Effector CD8-positive, alpha-beta T cell (primary cell): ENCODE measurements around the gene GOLGA2.

Experiments used
- DNase-seq: peaks from one replicate; lab custom pipeline; 2025; lab: John Stamatoyannopoulos, UW
- total RNA-seq, 4 experiments: gene quantifications; one replicate each; lab custom pipeline; 2026; lab: John Stamatoyannopoulos, UW

Gene GOLGA2
- 78.0 to 112 (median 91.5) reads per million in 4 experiments for total RNA-seq

DNA sequence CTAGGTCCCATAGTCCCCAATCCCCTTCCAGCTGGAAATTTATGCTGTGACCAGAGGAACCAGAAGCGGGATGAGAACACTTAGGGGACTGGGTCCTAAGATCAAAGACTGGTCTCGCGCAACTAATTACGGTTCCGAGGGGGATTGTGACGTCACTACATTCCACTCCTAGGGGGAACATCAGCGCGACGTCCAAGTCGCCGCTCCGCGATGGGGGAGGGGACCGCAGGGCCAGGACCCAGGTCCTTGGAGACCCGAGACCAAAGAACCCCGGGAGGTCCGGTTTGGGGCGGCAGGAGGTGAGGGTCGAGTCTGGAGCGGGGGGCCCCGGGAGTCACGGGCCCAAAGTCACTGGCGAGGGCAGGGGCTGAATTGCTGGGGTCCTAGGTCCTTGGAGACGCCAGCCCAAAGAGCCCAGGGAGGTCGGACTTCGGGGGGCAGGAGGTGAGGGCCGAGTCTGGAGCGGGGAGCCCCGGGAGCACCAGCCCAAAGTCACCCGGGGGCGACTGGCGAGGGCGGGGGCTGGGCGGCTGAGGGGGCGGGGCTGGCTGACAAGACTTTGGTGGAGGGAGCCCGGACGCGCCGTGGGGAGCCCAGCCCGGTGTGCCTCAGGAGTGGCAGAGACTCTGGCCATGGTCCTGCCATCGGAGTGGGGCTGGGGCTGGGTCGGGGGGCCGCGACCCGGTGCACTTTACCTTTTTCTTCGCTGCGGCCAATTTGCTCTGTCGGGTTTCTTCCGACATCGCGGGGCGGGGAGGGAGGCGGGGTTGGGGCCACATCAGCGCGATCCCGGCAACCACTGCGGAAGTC, at the start of gene GOLGA2:
Gene GOLGA2 (minus strand): TSS at position 810 of the 810 bp plus-strand sequence. CDS start 31 bp downstream, at position 779.
- DNase-seq: peak; percentile 72

GRCh38 chr9:128324401-128324800, 48.6 kb upstream of the GOLGA2 start:
- no peak for DNase-seq

DNA sequence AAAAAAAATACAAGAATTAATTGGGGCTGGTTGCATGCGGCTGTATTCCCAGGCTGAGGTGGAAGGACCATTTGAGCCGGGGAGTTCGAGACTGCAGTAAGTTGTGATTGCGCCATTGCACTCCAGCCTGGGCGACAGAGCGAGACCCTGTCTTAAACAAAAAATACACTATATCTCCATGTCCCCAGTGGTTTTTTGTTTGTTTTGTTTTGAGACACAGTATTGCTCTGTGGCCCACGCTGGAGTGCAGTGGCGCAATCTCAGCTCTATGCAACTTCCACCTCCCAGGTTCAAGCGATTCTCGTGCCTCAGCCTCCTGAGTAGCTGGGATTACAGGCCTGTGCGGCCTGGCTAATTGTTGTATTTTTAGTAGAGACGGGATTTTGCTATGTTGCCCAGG, 48.0 kb upstream of the GOLGA2 start:
- no peak for DNase-seq

- no peak for DNase-seq
Observed at GRCh38 chr9:128323212-128323730, 47.5 kb upstream of the GOLGA2 start.

DNA sequence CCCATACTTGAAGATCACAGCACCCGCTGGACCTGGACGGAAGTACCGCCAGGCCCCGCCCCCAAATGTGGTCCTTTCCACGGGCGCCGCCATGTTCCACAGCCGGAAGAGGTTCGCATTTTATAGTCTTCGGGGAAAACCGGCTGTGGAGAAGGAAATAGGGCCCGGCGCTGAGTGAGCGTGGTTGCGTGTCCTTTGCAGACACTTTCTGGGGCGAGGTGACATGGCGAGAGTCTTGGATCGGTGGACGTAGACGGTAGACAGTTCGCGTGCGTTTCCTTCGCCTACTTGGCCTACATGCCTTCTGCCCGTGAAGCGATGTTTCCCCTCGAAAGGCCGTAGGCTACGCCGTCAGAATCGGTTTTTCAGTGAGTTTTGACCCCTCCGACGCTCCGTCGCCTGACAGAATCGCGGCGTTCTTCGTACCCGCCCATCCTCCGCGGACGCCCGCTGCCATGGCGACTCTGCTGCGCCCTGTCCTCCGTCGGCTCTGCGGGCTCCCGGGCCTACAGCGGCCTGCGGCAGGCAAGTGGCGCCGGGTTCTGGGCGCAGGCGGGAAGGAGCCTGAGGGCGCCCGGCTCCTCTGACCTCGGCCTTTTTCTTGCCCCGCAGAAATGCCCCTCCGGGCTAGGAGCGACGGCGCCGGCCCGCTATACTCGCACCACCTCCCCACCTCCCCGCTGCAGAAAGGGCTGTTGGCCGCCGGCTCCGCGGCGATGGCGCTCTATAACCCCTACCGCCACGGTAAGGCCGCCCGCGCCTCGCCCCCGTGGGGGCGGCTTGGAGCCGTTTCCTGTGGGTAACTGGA, 46.8 kb upstream of the GOLGA2 start, which contains the start of the genes COQ4 and TRUB2:
Gene COQ4 (plus strand): TSS at position 436 of the 808 bp plus-strand sequence. CDS start 20 bp downstream, at position 456.
Gene TRUB2 (minus strand): TSS at position 44 of the 808 bp plus-strand sequence. CDS start 39 bp downstream, at position 5.
- DNase-seq: peak; percentile 84

DNA sequence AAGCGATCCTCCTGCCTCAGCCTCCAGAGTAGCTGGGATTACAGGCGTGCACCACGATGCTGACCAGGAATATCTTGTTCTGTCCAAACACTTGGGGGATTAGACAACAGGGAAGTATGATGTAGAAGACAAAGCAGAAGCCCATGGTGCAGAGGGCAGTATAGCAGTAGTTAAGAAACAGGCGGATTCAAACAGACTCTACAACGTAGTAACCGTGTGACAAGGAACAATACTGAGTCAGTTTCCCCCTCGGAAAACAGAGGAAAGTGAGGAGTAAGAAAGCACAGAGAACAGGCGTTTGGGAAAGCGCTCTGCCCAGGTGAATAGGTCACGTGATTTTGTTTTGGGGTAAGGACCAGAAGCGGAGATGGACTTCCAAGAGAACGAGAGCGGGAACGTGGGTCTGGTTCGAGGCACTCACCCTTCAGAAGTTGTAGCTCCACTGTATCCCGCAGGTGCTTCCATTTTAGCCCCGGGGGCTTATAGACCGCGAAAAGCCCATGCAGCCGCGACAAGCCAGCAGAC, 46.1 kb upstream of the GOLGA2 start:
- DNase-seq: no peak

DNA sequence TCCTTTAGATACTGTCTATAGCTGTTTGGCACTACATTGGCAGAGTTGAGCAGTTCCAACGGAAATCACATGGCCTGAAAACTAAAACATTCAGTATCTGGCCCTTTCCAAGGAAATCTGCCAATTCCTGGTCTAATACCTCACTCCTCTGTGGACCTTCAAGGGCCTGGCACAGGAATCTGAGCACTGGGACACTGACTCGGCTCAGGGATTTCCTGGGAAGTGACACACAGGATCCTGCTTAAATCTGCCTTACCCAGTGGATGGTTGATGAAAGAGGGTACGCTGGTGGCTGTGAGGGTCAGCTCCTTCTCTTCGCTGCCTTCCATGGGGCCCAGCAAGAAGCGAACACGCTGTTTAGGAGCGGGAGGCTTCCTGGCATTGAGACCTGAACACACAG, 45.5 kb upstream of the GOLGA2 start:
- DNase-seq: no peak

GRCh38 chr9:128317629-128318028, 41.8 kb upstream of the GOLGA2 start:
- no peak for DNase-seq

DNA sequence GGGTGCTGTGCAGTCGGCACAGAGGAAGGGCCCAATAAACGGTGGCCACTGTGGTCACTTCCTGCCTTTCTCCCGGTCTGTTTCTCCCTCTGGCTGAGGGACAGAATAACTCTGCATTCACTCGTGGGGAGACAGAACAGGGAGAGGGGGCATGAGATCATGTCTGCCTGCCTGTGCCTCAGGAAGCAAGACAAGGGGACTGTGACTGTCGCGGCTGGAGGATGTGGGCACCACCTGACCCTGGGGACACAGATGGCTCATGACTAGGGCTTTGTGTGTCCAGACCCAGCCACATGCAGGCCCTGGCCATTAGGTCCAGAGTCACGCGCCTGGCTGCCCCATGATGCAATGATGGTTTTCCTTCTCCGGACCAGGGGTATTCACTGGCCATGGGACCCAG, 40.6 kb upstream of the GOLGA2 start:
- no peak for DNase-seq

- DNase-seq: no peak
Observed at GRCh38 chr9:128314697-128315096, 38.9 kb upstream of the GOLGA2 start.

DNA sequence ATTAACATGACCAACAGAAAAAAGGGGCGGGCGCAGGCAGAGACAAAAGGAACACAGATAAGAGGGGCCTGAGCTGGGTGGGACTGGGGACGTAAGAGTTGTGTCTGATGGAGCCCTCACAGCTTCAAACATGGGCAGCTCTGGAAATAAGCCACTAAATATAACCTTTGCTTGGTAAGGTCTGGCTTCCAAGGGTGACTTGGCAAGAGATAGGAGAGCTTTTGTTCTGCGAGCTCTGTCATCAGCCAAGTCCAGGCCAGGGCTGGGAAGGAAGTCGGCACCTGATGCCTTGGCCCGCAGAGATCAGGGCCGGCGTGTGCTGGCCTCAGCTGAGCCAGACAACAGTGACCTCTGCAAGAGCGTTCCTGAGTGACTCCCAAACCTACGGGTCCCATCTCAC, 34.7 kb upstream of the GOLGA2 start:
- DNase-seq: no peak

GRCh38 chr9:128309551-128309950, 33.7 kb upstream of the GOLGA2 start:
- DNase-seq: no peak

DNA sequence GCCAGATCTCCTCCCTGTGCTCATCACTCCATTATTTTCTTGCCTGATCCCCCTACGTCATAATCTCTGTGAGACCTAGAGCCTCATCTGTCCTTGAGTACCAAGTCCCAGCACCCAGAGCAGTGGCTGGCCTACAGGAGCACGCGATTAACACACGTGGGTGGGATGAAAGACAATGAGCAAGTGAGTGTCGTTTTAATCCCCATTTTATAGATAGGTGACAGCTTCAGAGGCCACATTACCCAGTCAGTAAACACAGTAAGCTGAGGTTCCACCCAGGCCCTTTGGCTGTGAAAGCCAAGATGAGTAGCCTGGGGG, 29.1 kb upstream of the GOLGA2 start:
- no peak for DNase-seq

DNA sequence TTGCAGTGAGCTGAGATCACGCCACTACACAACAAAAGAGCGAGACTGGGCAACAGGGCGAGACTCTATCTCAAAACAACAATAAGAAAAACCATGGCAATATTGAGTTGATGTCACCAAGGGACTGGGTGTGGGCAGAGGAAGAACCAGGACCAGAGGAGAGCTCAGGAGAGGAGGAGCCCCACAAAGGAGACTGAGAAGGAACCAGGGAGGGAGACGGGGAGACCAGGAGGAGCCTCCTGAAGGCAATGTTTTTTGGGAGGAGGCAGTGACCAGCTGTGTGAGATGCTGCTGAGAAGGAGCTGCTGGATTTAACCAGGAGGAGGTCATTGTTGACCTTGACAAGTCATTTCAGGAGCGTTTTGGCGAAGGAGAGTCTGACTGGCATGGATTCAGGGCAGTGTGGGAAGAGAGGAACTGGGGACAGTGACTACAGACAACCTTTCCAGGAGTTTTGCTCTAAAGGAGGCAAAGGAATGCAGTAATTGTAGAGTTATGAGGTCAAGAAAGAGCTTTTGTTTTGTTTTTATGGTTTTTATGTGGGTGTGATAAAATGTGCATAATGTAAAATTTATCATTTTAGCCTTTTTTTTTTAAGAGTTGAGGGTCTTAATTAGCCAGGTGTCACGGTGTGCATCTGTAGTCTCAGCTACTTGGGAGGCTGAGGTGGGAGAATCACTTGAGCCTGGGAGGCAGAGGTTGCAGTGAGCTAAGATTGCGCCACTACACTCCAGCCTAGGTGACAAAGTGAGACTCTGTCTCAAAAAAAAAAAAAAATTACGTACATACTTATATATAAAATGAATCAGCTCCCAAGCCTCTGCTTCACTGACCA, 28.5 kb upstream of the GOLGA2 start:
- DNase-seq: no peak

GRCh38 chr9:128298535-128299482, 23.0 kb upstream of the GOLGA2 start:
- DNase-seq: no peak

DNA sequence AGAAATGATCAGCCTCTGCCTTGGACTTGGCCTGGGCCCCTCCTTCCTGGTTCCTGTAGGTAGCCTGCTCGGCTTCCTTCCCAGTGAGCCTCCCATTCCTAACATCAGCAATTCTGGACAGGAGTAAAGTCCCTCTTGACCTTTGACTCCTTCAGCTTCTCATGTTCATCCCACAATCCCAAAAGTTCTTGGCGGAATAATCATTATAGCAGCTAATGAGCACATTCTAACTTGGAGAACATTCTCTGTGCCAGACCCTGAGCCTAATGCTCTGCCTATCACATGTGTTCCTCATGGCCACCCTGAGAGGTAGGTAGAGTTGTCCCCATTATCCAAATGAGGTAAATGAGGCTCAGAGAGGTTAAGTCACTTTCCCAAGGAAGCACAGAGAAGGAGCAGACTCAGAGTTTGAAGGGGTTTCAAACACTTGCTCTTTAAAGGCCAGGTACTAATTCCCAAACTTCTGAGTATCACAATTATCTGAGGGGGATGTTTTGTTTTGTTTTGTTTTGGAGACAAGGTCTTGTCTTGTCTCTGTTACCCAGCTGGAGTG, 21.5 kb upstream of the GOLGA2 start:
- no peak for DNase-seq

GRCh38 chr9:128296340-128297220, 20.8 kb upstream of the GOLGA2 start:
- no peak for DNase-seq

DNA sequence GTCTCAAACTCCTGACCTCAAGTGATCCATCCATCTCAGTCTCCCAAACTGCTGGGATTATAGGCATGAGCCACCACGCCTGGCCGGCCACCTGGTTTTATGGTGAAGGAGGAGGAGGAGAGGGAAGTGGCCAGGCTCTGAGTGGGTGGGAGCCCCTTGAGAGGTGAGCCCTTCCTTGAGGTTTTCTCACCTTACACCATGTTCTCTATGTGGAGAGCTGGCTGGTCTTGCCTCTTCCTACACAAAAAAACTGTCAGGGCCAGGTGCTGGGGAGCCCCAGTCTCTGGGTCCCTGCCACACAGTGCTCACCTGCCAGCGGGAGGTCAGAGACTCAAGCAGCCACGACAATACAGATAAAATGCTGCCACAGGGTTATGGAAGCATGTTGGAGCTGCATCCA, 18.3 kb upstream of the GOLGA2 start:
- no peak for DNase-seq

- no peak for DNase-seq
Observed at GRCh38 chr9:128293091-128293490, 17.3 kb upstream of the GOLGA2 start.
